Islet of Langerhans (tissue), 1 donor: Measurements from ENCODE around the gene U2AF2.

ENCODE experiments used
- FAIRE-seq: peaks from one replicate; lab custom pipeline; 2011; peaks lifted over from hg19 to GRCh38; lab: Jason Lieb, UNC

The U2AF2 gene

DNA sequence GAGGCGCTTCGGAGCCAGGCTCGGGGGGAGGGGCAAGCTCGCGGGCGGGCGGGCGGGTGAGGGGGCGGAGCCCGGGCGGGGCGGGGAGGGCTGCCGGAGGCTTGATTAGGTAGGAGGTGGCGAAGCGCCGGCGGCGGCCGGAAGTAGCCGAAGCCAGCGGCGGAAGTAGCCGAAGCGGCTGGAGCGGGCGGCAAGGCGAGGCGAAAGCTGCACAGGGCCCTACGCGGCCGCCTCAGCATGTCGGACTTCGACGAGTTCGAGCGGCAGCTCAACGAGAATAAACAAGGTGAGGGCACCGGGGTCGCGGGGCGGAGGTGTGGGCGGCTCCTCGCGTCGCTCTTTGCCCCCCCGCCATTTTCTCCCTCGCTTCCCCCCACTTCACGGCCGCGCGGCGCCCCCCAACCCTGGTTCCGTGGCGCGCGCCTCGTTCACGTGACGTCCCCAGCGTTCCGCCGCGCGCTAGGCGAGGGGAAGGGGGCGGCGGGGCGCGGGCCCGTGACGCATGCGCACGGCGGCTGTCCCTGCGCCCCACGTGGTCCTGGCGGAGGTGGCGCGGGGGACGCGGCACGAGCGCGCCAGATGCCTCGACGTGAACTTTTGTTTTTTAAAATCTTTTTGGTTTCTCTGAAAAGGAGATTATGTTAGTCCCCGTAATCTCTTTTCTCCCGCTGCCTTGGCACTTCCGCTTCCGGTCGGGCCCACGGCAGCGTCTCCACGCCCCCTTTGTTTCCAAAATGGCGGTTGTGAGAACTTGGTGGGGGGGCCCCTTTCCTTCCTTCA lies at the start of gene U2AF2:
TSS of gene U2AF2 (plus strand) at position 168 of the 780 bp plus-strand sequence. CDS start at position 238, 70 bp downstream.
- no peak for FAIRE-seq

DNA sequence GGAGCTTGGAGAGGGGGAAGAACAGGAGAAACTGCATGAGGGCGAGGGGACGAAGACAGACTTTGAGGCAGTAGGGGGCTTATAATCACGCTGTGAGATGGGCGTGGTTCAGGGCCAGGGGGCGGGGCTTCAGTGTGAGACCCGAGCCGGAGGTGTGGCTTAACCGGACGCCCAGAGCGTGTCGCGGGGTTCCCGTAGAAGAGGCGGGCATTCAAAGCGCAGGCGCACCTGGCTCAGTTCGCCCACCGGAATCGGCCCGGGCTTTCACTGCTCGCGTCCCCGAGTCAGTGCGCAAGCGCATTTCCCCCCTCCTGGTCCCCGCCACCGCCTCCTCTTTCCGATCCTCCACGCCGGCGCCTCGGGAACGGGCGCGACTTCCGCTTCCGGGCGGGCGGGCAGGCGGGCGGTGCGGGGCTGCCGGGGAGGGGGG lies 49.6 kb upstream of the U2AF2 start:
- FAIRE-seq, result no peak

DNA sequence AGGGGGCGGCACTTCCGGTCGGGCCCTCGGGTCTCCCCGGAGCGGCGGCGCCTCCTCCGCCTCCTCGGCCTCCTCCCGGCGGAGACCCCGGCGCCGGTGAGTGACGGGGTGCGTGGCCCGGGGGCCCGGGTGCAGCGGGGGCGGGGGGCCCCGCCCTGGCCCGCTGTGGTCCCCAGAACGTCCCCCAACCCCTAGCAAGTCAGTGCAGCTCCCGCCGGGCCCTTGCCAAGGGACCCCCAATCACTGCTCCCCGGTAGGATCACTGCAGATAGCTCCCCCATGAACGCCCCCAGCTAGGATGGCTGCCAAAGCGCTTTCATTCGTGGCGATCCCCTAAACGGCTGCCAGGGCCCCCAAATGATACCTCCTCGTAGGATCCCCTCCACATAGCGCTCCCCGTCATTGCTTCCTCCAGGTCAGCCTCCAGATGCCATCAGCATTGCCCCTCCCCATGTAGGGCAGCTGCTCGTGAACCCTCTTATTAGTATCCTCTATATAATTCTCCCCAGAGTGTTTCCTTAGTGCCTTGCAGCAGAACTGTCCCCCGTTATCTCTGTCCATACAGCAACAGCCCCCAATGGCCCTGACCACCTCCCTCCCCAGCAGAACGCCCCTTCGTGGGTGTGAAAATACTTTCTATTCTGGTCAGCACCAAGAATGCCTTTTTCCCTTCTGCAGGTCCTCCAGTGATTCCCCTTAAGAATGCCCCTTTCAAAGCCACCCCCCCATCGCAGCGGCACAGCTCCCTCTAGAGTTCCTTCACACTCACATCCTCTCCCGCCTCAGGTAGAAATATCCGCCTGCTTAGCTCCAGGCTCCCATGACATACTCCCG lies 49.0 kb upstream of the U2AF2 start, which contains the start of gene ZNF865:
TSS of gene ZNF865 (plus strand) at position 11 of the 834 bp plus-strand sequence. CDS start 7,972 bp downstream, outside the sequence.
- no peak for FAIRE-seq

DNA sequence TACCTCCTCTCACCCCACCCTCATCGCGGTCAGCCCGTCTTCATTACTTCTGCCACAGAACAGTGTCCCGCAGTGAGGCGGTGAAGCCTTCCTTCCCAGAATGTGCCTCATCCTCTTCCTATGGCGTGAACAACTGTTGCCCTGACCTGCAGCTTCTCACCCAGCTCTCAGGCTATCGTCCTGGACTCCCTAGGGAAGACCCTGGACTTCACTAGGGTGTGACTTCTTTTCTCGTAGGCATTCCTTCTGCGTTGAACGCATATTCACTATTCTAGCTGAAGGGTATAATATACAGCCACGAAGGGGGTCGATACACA lies 48.4 kb upstream of the U2AF2 start:
- no peak for FAIRE-seq

DNA sequence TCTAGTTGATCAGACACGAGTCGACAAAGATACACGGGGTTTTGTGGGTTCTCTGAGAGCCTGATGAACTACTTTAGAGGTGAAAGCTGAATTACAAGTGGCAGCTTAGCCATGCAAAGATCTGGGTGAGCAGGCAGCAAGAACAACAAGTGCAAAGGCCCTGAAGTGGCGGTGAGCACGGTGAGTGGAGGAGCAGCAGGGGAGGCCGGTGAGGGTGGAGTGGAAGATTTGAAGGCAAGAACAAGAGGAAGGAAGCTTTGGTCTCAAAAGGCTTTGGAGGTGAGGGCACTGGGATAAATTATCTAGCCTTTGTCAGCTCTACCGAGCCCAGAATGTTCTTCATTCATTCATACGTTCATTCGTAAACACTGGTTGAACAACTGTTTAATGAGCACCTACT lies 48.0 kb upstream of the U2AF2 start:
- FAIRE-seq, result no peak

DNA sequence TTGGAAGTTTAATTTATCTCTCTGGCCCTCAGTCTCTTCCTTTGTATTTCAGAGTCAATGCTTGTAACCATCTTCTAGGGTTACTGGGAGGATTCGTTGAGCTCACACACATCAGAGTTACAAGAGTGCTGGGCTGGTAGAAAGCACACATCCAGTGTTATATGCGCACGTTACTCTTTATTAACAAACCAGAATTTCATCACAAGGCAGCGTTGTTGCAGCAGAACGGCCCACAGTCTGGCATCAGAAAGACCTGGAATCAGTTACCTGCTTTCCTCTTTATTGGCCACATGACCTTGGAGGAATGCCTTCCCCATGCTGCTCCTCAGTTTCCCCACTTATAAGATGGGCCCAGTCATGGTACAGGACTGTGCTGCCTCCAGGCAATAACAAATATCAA lies 45.5 kb upstream of the U2AF2 start:
- no peak for FAIRE-seq

DNA sequence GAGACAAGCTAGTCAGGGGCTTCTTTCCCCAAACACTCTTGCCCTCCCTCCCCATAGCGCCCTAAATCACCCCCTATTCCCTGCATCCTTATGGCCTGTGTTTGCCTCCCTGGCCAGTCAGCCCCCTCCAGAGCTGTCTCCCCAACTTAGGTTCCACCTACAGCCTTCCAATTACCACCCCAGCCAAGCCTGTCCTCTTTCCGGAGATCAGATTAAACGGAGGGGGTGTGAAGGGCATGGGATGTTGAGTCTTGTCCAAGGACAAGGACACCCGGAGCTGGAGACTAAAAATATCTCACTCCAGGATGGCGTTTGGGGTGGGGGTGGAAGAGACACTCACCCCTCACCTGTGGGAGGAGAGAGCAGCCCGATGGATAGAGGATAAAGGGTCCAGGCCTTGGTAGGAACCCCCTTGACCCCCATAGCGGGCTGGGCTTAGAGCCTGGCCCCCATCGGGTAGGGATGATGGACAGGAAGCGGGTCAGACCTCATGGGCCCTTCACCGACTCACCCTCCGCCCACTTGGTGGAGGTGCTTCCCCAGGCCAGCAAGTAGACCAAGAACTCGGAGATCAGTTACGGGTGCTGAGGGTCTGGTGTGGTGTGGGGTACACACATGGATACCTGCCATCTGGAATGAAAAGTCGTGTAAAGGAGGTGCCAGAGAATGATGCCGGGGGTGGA lies 43.4 kb upstream of the U2AF2 start:
- no peak for FAIRE-seq

DNA sequence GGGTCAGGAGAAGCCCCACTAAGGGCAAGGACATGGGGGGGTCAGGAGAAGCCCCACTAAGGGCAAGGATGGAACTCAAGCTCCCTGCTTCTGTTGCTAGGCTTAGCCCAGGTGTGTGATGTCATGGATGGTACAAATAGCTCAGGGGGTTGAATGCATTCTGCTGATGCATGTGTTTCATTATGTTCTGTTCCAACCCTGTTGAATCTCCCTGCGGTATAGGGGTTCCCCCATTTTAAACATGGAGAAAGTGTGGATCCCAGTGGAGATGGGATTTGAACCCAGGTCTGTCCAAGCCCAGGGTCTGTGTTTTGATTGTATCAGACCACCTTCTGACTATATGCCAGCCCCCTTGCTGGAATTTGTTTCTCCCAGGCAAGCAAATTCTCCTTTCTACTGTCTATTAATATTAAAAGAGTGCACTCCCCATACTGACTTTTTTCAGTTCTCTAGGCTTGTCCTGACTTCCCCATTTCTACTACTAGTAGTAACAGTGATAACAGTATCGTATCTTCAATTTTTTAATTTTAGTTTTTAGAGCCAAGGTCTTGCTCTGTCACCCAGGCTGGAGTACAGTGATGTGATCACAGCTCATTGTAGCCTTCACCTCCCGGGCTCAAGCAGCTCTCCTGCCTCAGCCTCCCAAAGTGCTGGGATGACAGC lies 42.7 kb upstream of the U2AF2 start:
- FAIRE-seq, result no peak

DNA sequence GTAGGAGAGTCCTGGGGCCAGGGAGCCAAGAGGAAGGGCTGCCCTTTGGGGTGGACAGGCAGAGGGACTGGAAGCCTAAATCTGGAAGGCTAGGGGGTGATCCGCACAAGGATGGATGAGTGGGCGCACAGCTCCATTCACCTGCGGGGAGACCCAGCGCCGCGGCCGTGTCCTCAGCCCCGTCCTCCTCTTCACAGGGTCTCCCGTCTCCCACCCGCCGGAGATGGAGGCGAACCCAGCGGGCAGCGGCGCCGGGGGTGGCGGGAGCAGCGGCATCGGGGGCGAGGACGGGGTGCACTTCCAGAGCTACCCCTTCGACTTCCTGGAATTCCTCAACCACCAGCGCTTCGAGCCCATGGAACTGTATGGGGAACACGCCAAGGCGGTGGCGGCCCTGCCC lies 41.4 kb upstream of the U2AF2 start:
- FAIRE-seq, result no peak

DNA sequence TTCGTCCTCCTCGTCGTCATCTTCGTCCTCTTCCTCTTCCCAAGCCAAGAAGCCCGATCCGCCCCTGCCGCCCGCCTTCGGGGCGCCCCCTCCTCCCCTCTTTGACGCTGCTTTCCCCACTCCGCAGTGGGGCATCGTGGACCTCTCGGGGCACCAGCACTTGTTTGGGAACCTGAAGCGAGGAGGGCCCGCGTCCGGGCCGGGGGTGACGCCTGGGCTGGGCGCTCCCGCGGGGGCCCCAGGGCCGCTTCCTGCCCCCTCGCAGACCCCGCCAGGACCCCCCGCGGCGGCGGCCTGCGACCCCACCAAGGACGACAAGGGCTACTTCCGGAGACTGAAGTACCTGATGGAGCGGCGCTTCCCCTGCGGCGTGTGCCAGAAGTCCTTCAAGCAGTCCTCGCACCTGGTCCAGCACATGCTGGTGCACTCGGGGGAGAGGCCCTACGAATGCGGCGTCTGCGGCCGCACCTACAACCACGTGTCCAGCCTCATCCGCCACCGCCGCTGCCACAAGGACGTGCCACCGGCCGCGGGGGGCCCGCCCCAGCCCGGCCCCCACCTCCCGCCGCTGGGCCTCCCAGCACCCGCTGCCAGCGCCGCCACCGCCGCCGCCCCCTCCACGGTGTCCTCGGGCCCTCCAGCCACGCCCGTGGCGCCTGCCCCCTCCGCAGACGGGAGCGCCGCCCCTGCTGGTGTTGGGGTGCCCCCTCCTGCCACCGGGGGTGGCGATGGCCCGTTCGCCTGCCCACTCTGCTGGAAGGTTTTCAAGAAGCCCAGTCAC lies 40.7 kb upstream of the U2AF2 start:
- no peak for FAIRE-seq

DNA sequence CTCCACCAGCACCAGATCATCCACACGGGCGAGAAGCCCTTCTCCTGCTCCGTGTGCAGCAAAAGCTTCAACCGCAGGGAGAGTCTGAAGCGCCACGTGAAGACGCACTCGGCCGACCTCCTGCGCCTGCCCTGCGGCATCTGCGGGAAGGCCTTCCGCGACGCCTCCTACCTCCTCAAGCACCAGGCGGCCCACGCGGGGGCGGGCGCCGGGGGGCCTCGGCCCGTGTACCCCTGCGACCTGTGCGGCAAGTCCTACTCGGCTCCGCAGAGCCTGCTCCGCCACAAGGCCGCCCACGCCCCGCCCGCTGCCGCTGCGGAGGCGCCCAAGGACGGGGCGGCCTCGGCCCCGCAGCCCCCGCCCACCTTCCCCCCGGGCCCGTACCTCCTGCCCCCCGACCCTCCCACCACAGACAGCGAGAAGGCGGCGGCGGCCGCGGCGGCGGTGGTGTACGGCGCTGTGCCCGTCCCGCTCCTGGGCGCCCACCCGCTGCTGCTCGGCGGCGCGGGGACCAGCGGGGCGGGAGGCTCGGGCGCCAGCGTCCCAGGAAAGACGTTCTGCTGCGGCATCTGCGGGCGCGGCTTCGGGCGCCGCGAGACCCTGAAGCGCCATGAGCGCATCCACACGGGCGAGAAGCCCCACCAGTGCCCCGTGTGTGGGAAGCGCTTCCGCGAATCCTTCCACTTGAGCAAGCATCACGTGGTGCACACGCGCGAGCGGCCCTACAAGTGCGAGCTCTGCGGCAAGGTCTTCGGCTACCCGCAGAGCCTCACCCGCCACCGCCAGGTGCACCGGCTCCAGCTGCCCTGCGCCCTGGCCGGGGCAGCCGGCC lies 39.9 kb upstream of the U2AF2 start:
- FAIRE-seq, result no peak

DNA sequence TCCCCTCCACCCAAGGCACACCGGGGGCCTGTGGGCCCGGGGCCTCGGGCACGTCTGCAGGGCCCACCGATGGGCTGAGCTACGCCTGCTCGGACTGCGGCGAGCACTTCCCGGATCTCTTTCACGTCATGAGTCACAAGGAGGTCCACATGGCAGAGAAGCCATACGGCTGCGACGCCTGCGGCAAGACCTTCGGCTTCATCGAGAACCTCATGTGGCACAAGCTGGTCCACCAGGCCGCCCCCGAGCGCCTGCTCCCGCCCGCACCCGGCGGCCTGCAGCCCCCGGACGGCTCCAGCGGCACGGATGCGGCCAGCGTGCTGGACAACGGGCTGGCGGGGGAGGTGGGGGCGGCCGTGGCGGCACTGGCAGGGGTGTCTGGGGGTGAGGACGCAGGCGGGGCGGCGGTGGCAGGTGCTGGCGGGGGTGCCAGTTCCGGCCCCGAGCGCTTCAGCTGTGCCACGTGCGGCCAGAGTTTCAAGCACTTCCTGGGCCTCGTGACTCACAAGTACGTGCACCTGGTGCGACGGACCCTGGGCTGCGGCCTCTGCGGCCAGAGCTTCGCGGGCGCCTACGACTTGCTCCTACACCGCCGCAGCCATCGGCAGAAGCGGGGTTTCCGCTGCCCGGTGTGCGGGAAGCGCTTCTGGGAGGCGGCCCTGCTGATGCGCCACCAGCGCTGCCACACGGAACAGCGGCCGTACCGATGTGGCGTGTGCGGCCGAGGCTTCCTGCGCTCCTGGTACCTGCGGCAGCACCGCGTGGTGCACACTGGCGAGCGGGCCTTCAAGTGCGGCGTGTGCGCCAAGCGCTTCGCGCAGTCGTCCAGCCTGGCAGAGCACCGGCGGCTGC lies 39.1 kb upstream of the U2AF2 start:
- FAIRE-seq, result no peak

DNA sequence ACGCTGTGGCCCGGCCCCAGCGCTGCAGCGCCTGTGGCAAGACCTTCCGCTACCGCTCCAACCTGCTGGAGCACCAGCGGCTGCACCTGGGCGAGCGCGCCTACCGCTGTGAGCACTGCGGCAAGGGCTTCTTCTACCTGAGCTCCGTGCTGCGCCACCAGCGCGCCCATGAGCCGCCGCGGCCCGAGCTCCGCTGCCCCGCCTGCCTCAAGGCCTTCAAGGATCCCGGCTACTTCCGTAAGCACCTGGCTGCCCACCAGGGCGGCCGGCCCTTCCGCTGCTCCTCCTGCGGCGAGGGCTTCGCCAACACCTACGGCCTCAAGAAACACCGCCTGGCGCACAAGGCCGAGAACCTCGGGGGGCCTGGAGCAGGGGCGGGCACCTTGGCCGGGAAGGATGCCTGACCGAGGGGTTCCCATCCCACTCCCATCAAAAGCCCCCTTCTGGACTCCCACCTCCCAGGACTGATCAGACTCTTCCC lies 38.4 kb upstream of the U2AF2 start:
- no peak for FAIRE-seq

DNA sequence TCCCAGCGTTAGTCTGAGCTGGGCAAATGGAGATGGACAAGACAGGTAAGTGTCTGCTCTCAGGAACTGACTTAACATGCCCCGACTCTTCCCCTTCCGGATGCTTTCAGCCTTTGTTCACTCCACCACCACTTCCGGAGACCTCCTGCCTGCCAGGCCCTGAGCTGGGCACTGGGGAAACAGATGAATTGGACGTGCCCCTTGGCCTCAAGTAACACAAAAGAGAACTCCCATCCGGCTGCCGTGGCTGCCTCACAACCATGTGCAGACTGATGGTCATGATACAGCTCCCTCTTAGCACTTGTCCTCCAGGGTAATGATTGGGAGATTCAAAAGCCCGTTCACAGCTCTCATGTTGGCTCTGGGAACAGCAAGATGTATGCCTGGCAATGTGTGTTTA lies 37.4 kb upstream of the U2AF2 start:
- FAIRE-seq, result no peak

DNA sequence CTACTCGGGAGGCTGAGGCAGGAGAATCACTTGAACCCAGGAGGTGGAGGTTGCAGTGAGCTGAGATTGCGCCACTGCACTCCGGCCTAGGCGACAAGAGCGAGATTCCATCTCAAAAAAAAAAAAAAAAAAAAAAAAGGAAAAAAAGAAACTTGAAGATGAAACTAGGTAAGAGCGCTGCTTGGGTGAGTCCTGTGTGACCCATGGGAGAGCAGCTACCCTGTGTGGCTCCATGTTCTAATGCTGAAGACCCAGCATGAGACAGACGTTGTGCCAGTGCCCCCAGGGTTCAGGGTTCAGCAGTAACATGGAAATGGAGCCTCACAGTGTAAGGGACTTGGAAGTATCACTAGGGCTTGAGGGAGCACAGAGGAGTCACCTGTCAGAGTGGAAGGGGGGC lies 36.4 kb upstream of the U2AF2 start:
- FAIRE-seq, result no peak

DNA sequence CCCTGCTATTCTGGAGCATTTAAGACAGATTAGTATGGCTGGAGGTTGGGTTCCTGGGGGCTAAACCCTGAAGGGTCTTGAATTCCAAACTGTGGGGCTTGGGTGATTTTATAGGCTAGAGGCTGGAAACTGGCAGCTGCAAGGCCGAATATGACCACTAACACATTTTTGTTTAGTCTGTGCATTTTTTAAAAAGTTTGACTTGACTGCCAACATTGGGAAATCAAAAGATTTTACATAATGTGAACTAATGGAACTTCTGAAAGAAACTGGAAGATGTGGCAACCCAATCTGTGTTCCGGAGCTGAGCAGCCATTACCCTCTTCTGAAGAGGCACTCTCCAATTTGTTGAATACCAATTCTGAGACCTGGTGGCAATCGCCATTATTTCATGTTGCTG lies 35.5 kb upstream of the U2AF2 start:
- FAIRE-seq, result no peak

DNA sequence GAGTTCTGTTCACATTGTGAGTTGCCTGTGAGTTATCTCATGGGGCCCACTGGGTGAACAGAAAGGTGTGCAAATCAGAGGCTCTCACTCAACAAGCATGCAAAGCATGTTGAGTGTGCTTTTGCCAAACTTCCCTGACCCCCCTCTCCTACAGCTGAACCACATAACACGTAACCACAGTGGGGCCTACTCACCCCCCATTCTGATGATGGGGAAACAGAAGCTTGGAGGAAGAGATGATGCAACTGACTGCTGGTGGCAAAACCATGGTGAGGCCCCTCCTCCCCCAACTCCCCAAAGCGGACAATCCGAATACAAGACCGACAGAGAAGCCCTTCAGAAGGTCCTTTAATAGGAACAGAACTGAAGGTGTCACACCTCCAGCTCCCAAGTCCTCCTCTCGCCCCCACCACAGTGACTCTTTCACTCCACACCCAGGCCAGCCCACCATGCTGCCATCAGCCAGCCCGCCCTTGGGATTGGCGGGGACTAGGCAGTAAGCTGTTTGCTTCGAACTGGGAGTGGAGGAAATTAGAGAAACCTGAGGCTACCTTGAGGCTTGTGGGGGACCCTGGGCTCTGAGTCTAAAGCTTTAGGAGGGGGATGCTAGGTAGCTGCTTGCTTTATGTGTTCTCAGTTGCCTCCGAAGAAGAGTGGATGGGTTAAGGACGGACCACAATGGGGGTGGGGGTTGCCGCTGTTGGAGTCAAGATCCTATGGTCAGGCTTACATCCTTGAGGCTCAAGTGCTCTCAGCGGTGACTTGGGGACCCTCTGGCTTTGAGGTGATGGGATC lies 34.2 kb upstream of the U2AF2 start:
- no peak for FAIRE-seq

DNA sequence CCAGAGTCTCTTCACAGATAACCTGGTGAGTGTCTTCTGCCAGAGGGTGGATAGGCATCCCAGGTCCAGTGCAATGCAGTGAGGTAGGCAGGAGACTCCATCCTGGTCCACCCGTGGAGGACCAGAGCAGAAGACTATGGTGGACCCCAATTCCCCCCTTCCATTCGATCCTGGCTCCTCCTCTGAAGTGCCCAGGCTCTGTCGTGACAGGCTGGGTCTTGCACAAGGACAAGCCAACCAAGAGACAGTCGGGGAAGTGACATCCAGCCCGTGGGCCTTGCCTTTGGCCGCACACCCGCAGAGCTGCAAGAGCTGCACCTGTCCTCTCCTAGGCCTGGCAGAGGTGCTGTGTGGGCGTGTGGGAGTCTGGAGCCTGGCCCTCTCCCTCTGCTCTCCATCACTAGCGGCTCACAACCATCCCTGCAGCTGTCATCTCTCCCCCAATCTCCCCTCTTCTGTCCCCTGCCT lies 33.6 kb upstream of the U2AF2 start:
- FAIRE-seq, result no peak
